ENCODE data around the gene SFMBT2. TPM values are rescaled to one million over a fixed set of nuclear protein-coding genes. Genes with fewer than 3 reads are reported as not detected.

Gene SFMBT2
- total and polyA plus RNA-seq, 4 donors, result 2.9 to 11.0 (median 6.5) TPM

DNA sequence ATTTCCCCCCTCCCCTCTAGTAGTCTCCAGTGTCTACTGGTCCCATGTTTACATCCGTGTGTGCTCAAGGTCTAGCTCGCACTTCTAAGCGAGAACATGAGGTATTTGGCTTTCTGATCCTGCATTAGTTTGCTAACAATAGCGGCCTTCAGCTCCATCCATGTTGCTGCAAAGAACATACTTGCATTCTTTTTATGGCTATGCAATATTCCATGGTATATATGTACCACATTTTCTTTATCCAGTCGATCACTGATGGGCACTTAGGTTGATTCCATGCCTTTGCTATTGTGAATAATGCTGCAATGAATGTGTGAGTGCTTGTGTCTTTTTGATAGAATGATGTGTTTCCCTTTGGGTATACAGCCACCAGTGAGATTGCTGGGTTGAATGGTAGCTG lies 160.6 kb downstream of the SFMBT2 start:
- 83 to 87% methylated on average over 5 of the region's 5 CpGs for WGBS, 2 donors
- DNase-seq (no peak), ATAC-seq (ENCODE audit: insufficient read depth, low FRiP score) (no peak)
- Histone ChIP-seq H3K27me3 (ENCODE audit: control insufficient read depth in 3 of 3, insufficient read depth in 3 of 3, low read length in 2 of 3) (no peaks in the 10 kb centered on the region), H3K36me3 (ENCODE audit: control insufficient read depth in 4 of 4, insufficient read depth in 4 of 4, low read length in 4 of 4) (peaks cover 0 to 4% (median 0%) of the 10 kb centered on the region in 4 donors), H3K4me3 (no peak overlapping the region), H3K9ac (ENCODE audit: insufficient read depth in 1 of 2, low read length in 2 of 2) (no peak overlapping the region), H3K4me1 (ENCODE audit: control insufficient read depth in 5 of 5, insufficient read depth in 5 of 5, low read length in 5 of 5) (peaks cover 0 to 7% (median 5%) of the 10 kb centered on the region in 5 donors), H3K9me3 (ENCODE audit: control insufficient read depth in 4 of 4, insufficient read depth in 3 of 4, low read length in 3 of 4) (no peaks in the 10 kb centered on the region), H3K27ac (ENCODE audit: low read depth in 1 of 2, low read length in 1 of 2) (no peak overlapping the region)
- no peak for TF ChIP-seq CTCF (IDR thresholded peaks at IDR 0.05; ENCODE audit: control extremely low read depth, extremely low read depth)

- DNase-seq (no peak), ATAC-seq (ENCODE audit: insufficient read depth, low FRiP score) (no peak)
- no peak overlapping the region for H3K27ac ChIP-seq (ENCODE audit: low read depth in 1 of 2, low read length in 1 of 2)
- H3K4me1 ChIP-seq (ENCODE audit: control insufficient read depth in 5 of 5, insufficient read depth in 5 of 5, low read length in 5 of 5), result peaks cover 0 to 7% (median 0%) of the 10 kb centered on the region in 5 donors
- TF ChIP-seq CTCF (IDR thresholded peaks at IDR 0.05; ENCODE audit: control extremely low read depth, extremely low read depth), result no peak
- no peaks in the 10 kb centered on the region for H3K27me3 ChIP-seq (ENCODE audit: control insufficient read depth in 3 of 3, insufficient read depth in 3 of 3, low read length in 2 of 3)
- no peaks in the 10 kb centered on the region for H3K9me3 ChIP-seq (ENCODE audit: control insufficient read depth in 4 of 4, insufficient read depth in 3 of 4, low read length in 3 of 4)
- H3K4me3 ChIP-seq, result no peak overlapping the region
- 88 to 92% methylated on average over 11 of the region's 11 CpGs for WGBS, 2 donors
- peaks cover 0 to 4% (median 0%) of the 10 kb centered on the region in 4 donors for H3K36me3 ChIP-seq (ENCODE audit: control insufficient read depth in 4 of 4, insufficient read depth in 4 of 4, low read length in 4 of 4)
- H3K9ac ChIP-seq (ENCODE audit: insufficient read depth in 1 of 2, low read length in 2 of 2), result no peak overlapping the region
Observed at GRCh38 chr10:7248585-7249164, 162.2 kb downstream of the SFMBT2 start.

GRCh38 chr10:7248148-7248547 lies 162.7 kb downstream of the SFMBT2 start:
- H3K27ac ChIP-seq (ENCODE audit: low read depth in 1 of 2, low read length in 1 of 2), result no peak overlapping the region
- H3K4me1 ChIP-seq (ENCODE audit: control insufficient read depth in 5 of 5, insufficient read depth in 5 of 5, low read length in 5 of 5), result peaks cover 0 to 7% (median 0%) of the 10 kb centered on the region in 5 donors
- no peaks in the 10 kb centered on the region for H3K9me3 ChIP-seq (ENCODE audit: control insufficient read depth in 4 of 4, insufficient read depth in 3 of 4, low read length in 3 of 4)
- TF ChIP-seq CTCF (IDR thresholded peaks at IDR 0.05; ENCODE audit: control extremely low read depth, extremely low read depth), result no peak
- peaks cover 0 to 8% (median 0%) of the 10 kb centered on the region in 4 donors for H3K36me3 ChIP-seq (ENCODE audit: control insufficient read depth in 4 of 4, insufficient read depth in 4 of 4, low read length in 4 of 4)
- WGBS, 2 donors, result 92 to 93% methylated on average over 8 of the region's 8 CpGs
- ATAC-seq (ENCODE audit: insufficient read depth, low FRiP score) (no peak), DNase-seq (no peak)
- H3K9ac ChIP-seq (ENCODE audit: insufficient read depth in 1 of 2, low read length in 2 of 2), result no peak overlapping the region
- H3K4me3 ChIP-seq, result no peak overlapping the region
- H3K27me3 ChIP-seq (ENCODE audit: control insufficient read depth in 3 of 3, insufficient read depth in 3 of 3, low read length in 2 of 3), result no peaks in the 10 kb centered on the region

GRCh38 chr10:7245505-7245904 lies 165.3 kb downstream of the SFMBT2 start:
- Histone ChIP-seq H3K4me1 (ENCODE audit: control insufficient read depth in 5 of 5, insufficient read depth in 5 of 5, low read length in 5 of 5) (peaks cover 0 to 2% (median 0%) of the 10 kb centered on the region in 5 donors), H3K27me3 (ENCODE audit: control insufficient read depth in 3 of 3, insufficient read depth in 3 of 3, low read length in 2 of 3) (no peaks in the 10 kb centered on the region), H3K9me3 (ENCODE audit: control insufficient read depth in 4 of 4, insufficient read depth in 3 of 4, low read length in 3 of 4) (no peaks in the 10 kb centered on the region), H3K4me3 (no peak overlapping the region), H3K9ac (ENCODE audit: insufficient read depth in 1 of 2, low read length in 2 of 2) (no peak overlapping the region), H3K36me3 (ENCODE audit: control insufficient read depth in 4 of 4, insufficient read depth in 4 of 4, low read length in 4 of 4) (peaks cover 0 to 9% (median 0%) of the 10 kb centered on the region in 4 donors), H3K27ac (ENCODE audit: low read depth in 1 of 2, low read length in 1 of 2) (no peak overlapping the region)
- WGBS, 2 donors, result 86 to 93% methylated on average over 4 of the region's 4 CpGs
- no peak for TF ChIP-seq CTCF (IDR thresholded peaks at IDR 0.05; ENCODE audit: control extremely low read depth, extremely low read depth)
- ATAC-seq (ENCODE audit: insufficient read depth, low FRiP score) (no peak), DNase-seq (no peak)

Data from lung (tissue), 12 donors.